Measurements from ENCODE around the gene SRRT.

SRRT gene

DNA sequence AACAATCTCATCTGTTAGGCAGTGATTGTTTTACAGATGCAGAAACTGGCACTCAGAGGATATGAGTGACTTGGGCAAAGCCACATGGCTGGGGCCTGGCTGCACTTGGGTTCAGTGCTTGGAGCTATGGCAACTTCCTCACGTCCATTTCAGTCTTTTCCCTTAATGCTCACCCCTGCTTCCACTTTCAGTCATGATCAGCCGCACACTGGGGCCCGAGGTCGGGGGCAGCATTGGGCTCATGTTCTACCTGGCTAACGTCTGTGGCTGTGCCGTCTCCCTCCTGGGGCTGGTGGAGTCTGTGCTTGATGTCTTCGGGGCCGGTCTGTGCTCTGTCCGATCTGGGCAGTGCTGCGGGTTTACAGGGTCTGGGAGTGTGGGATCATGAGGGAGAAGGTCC, 19.4 kb upstream of the SRRT start:
- no peak for DNase-seq (ENCODE audit: low read depth in 2 of 2)

DNA sequence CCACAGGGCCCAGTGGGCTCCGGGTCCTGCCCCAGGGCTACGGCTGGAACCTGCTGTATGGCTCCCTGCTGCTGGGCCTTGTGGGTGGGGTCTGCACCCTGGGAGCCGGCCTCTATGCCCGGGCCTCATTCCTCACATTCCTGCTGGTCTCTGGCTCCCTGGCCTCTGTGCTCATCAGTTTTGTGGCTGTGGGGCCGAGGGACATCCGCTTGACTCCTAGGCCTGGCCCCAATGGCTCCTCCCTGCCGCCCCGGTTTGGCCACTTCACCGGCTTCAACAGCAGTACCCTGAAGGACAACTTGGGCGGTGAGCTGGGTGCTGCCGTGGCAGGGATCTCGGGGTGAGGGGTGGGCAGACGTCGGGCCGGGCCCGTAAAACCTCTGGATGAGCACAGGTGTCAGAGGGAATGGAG, 18.0 kb upstream of the SRRT start:
- DNase-seq (ENCODE audit: low read depth in 2 of 2) = no peak

DNA sequence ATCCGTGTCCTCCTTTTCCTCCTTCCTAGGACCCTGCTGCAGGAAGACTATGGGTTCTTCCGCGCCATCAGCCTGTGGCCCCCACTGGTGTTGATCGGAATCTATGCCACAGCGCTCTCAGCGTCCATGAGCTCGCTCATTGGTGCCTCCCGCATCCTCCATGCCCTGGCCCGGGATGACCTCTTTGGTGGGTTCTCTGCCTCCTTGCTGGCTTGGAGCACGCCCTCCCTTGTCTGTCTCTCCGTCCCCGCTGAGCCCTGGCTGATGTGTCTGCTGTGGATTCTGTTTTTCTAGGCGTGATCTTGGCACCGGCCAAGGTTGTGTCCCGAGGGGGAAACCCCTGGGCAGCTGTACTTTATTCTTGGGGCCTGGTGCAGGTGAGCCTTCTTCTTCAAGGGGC, 15.0 kb upstream of the SRRT start:
- DNase-seq (ENCODE audit: low read depth in 2 of 2) = no peak

DNA sequence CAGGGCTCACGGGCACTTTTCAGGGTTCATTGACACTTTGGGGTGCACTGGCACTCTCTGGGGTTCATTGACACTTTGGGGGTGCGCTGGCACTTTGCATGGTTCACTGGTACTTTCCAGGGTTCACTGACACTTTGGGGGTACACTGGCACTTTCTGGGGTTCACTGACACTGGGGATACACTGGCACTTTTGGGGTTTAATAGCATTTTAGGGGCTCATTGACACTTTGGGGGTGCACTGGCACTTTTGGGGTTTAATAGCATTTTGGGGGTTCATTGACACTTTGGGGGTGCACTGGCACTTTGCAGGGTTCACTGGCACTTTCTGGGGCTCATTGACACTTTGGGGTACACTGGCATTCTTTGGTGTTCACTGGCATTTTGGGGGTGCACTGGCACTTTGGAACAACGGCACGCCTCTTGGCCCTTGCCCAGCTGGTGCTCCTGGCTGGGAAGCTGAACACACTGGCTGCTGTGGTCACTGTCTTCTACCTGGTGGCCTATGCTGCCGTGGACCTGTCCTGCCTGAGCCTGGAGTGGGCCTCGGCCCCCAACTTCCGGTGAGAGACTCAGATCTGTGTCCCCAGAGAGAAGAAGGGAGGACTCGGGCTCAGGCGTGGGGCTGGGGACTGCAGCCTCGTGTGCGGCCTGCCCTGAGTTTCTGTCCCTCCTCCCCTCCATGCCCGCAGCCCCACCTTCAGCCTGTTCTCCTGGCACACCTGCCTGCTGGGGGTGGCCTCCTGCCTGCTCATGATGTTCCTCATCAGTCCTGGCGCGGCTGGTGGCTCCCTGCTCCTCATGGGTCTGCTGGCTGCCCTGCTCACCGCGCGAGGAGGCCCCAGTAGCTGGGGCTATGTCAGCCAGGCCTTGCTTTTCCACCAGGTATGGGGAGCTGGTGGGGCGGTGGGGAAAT, 13.9 kb upstream of the SRRT start:
- no peak for DNase-seq (ENCODE audit: low read depth in 2 of 2)

DNA sequence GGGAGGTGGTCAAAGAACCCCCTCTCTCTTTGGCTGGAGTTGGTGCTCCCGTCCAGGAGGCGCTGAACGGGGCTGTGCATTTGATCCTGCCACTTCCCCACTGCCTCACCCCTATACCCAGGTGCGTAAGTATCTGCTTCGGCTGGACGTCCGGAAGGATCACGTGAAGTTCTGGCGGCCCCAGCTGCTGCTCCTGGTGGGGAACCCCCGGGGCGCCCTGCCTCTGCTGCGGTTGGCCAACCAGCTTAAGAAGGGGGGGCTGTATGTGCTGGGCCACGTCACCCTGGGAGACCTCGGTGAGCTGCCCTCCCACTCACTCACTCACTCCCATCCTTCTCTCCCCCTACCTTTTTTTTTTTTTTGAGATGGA, 13.3 kb upstream of the SRRT start:
- no peak for DNase-seq (ENCODE audit: low read depth in 2 of 2)

DNA sequence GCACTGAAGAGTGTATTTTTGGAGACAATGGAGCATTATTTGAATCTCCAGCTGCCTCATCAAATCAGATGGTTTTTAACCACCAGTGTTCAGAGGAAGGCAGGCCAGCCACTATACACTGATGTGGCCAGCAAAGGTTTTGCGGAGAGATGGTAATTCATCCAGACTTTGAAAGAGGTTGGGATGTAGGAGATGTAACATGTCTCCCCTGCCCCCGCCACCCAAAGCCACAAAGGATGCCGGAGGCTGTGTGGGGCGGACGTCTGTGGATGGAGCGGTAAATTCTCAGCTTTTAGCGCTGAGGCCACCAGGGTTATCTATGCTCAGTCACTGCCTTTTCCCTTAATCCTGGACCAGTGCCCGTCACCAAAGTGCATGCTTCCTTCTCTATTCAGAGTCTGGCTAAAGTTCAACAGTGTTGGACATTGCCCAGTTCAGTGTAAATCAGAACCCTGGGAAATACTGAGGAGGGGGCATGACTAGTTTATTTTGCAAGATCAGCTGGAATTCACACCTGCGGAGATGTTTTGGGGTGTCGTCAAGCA, 11.4 kb upstream of the SRRT start:
- DNase-seq (ENCODE audit: low read depth in 2 of 2) = no peak

DNA sequence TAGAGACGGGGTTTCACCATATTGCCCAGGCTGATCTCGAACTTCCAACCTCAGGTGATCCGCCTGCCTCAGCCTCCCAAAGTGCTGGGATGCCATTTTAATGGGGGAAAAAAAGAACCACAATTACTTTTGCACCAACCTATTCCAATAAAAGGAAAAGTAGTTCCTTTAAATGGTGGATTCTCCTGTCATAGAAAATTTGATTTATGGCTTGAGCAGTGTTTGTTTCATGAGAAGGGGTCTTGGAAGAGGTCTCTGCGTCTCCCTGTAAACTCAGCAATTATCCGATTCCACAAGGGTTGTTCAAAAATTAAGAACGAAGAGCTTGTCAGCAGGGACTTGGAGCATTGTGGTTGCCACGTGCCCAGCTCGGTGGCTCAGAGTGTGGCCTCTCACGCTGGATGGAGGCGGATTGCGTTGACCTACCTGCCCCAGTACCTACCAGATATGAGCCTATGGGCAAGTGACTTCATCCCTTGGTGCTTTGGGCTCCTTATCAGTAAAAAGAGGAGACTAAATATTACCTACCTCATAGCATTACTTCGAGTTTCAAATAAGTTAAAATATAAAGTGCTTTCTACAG, 10.5 kb upstream of the SRRT start:
- DNase-seq (ENCODE audit: low read depth in 2 of 2) = no peak

DNA sequence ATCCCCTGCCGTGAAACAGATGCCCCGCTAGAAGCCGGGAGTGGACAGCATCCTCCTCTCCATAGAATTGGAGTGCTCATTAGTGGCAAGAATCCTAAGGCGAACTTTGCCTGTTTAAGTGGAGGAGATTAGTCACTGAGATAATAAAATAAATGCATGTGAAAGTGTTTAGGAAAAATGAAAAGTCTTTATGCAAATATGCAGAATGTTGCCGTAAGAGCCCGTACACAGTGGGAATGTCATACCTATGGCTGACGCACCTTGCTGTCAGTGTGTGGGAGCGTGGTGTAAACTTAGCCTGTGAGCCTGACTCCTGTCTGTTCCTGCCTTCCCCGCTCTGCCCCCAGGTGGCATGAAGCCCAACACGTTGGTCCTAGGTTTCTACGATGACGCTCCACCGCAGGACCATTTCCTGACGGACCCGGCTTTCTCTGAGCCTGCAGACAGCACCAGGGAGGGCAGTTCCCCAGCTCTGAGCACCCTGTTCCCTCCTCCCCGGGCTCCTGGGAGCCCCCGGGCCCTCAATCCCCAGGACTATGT, 9.5 kb upstream of the SRRT start:
- no peak for DNase-seq (ENCODE audit: low read depth in 2 of 2)

DNA sequence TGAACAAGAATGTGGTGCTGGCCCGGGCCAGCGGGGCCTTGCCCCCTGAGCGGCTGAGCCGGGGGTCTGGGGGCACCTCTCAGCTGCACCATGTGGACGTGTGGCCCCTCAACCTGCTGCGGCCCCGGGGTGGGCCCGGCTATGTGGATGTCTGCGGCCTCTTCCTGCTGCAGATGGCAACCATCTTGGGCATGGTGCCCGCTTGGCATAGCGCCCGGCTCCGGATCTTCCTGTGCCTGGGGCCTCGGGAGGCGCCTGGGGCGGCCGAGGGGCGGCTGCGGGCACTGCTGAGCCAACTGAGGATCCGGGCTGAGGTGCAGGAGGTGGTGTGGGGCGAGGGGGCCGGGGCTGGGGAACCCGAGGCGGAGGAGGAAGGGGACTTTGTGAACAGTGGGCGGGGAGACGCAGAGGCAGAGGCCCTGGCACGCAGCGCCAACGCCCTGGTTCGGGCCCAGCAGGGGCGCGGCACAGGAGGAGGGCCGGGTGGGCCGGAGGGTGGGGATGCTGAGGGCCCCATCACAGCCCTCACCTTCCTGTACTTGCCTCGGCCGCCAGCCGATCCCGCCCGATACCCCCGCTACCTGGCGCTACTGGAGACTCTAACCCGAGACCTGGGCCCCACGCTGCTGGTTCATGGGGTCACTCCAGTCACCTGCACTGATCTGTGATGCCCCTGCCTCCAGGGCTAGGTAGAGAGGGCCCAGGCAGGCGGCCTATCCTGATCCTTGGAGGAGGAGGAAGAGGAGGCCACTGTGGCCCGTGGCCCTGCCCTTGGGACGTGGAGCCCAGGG, 8.8 kb upstream of the SRRT start:
- DNase-seq (ENCODE audit: low read depth in 2 of 2) = no peak

DNA sequence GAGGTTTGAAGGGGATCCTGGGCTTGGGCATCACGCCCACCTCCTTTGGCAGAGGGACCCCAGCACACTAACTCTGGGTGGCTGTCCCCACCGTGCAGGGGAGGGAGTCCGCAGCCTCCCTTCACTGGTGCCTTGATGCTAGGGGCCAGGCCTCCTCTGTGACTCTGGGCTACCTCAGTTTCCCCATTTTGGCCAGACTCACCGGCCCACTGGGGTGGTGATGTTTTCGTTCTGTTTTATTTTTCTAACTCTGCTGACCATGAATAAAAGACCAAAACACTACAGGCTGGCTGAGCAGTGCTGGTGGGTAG, 8.2 kb upstream of the SRRT start:
- no peak for DNase-seq (ENCODE audit: low read depth in 2 of 2)

DNA sequence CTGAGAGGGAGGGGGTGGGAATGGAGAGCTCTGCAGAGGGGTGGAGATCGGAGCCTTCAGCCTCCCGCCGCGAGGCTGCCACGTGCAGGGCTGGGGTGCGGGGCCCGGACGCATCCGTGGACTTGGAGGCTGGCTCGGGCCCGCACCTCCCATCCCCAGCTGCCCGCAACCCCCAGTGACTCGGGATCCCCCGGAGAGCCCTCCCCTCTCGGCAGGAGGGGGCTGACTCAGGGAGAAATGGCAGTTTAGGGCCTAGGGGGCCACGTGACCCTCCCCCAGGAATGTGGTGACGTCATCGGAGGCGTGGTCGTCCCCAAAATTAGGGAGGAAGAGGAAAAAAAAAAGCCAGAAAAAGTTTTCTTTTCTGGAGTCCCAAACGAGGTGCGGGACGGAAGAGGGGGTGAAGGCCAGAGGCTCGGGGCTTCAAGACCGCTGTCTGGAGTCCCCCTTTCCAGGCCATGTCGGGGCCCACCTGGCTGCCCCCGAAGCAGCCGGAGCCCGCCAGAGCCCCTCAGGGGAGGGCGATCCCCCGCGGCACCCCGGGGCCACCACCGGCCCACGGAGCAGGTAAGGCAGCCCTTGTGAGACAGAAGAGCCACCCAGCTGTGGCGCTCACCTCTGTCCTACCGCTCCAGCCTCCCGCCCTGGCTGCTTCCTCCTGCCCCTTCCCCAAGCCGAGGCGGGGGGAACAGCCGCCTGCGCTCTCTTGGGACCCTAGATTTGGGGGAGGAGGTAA, 7.7 kb upstream of the SRRT start, which contains the start of gene TRIP6:
TSS of gene TRIP6 (plus strand) at position 348 of the 736 bp plus-strand sequence. CDS start at position 459, 111 bp downstream.
- no peak for DNase-seq (ENCODE audit: low read depth in 2 of 2)

DNA sequence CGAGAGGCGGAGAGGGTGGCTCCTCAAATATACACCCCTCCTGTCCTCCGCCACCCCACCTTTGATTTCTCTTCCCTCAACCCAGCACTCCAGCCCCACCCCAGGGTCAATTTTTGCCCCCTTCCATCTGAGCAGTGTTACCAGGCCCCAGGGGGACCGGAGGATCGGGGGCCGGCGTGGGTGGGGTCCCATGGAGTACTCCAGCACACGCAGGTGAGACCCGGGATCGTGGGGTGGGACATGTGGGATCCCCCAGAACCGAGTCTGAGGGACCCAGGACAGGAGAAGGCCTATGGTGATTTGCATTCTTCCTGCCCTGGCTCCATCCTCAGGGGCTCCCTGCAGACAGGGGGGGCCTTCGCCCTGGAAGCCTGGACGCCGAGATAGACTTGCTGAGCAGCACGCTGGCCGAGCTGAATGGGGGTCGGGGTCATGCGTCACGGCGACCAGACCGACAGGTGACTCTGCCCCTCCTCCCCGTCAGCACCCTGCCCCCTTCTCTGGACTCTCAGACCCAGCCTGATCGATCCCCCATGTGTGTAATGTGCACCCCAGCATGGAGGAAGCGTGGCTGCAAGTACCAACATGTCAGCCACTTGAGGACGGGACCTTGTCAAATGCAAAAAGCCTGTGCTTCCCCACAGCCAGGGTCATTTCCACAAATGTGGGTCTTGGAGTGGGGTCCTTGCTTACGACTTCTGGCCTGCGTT, 7.0 kb upstream of the SRRT start:
- no peak for DNase-seq (ENCODE audit: low read depth in 2 of 2)

DNA sequence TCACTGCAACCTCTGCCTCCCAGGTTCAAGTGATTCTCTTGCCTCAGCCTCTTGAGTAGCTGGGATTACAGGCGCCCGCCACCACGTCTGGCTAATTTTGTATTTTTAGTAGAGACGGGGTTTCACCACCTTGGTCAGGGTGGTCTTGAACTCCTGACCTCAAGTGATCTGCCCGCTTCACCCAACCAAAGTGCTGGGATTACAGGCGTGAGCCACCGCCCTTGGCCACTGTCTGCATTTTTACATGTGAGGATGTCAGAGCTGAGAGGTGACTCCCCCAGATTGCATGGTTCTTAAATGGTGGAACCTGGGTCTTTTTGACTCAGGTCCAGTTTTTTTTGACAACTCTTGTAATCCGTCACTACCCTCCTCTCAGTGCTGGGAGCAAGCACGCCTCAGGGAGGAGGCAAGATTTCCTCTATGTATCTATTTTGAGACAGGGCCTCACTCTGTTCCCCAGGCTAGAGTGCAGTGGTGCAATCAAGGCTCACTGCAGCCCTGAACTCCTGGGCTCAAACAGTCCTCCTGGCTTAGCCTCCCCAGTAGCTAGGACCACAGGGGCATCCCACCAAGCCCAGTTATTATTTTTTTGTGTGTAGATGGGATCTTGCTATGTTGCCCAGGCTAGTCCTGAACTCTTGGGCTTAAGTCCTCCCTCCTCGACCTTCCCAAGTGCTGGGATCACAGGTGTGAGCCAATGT, 1.2 kb upstream of the SRRT start:
- DNase-seq (ENCODE audit: low read depth in 2 of 2) = no peak

DNA sequence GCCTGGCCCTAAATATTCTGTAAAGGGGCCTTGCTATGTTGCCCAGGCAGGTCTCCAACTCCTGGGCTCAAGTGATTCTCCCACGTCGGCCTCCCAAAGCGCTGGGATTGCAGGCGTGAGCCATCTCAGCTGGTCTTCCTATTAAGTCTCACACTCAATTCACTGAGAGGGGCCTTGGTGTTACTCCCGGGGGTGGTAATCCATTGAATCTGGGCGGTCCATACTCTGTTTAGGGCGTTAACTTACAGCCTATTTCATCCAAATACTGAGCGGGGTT, 665 bp upstream of the SRRT start:
- no peak for DNase-seq (ENCODE audit: low read depth in 2 of 2)

DNA sequence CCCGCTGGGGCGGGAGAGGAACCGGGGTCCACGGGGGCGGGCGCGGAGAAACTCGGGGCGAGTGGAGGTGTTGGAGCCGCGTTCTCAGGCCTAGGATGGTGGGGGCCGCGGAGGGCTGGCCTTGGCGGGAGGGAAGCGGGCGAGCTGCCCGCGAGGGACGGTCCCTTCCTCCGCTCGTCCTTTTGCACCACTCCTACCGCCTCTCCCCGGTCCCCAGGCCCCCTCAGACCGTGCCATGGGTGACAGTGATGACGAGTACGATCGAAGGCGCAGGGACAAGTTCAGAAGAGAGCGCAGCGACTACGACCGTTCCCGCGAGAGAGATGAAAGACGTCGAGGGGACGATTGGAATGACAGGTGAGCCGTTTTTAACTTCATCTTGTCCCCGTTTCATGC, 451 bp downstream of the SRRT start:
- no peak for DNase-seq (ENCODE audit: low read depth in 2 of 2)

DNA sequence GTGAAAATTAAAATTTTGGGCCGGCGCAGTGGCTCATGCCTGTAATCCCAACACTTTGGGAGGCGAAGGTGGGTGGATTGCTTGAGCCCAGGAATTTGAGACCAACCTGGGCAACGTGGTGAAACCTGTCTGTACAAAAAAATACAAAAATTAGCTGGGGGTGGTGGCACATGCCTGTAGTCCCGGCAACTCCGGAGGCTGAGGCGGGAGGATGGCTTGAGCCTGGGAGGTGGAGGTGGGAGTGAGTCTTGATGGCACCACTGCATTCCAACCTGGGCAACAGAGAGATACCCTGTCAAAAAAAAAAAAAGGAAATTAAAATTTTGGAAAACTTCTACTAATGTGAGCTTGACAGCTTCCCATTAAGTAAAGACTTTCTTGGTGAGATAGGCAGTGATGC, 3.1 kb downstream of the SRRT start:
- DNase-seq (ENCODE audit: low read depth in 2 of 2) = no peak

DNA sequence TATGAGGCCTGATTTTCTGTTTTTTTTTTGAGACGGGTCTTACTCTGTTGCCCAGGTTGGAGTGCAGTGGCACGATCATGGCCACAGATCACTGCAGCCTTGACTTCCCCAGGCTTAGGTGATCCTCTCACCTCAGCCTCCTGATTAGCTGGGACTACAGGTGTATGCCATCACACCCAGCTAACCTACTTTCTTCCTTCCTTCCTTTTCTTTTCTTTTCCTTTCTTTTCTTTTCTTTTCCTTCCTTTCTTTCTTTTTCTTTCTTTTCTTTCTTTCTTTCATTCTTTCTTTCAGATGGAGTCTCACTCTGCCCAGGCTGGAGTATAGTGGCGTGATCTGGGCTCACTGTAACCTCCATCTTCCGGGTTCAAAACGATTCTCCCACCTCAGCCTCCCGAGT, 3.8 kb downstream of the SRRT start:
- no peak for DNase-seq (ENCODE audit: low read depth in 2 of 2)

DNA sequence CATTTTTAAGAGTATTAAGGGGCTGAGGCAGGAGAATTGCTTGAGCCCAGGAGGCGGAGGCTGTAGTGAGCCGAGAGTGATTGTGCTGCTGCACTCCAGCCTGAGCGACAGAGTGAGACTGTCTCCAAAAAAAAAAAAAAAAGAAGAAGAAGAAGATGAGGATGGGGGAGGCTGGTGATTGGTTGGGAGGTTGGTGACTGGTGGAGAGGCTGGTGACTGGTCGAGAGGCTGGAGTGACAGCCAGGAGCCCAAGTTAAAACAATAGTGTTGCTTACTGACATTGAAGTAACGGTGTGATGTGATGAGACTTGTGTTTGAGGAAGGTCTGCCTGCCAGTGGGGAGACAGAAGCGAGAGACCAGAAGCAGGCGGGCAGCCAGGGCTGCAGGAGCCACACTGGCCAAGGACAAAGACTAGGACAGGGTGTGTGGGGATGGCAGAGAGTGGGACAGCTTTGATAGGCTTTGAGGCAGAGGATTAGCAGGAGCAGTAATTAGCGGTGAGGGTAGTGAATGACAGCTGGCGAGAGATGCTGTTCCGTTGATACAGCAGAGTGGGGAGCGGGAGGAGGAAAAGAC, 4.9 kb downstream of the SRRT start:
- no peak for DNase-seq (ENCODE audit: low read depth in 2 of 2)

DNA sequence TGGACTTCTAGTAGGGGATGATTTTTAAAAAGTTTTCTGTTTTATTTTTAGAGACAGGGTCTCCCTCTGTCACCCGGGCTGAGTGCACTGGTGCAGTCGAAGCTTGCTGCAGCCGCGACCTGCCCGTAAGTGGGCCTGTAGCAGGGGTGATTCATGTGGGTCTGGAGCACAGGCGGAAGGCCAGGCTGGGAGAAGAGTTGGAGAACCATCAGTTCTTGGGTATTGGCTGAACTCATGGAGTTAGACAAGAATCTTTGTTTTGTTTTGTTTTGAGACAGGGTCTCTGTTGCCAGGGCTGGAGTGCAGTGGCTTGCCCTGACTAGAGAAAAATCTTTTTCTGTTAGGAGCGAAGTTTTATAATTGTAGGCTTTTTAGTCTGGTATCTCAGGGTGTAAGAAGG, 5.7 kb downstream of the SRRT start:
- DNase-seq (ENCODE audit: low read depth in 2 of 2) = no peak

DNA sequence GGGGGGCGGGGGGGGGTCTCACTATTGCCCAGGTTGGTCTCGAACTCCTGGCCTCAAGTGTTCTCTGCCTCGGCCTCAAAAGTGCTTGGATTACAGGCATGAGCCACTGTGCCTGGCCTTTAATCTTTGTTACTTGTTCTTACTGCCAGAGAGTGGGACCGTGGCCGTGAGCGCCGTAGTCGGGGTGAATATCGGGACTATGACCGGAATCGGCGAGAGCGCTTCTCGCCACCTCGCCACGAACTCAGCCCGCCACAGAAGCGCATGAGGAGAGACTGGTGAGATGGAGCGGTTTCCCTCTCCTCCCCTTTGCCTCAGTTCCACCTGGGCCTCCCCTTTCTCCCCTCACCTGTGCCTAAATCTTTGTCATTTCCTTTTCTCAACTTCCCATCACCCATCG, 6.2 kb downstream of the SRRT start:
- DNase-seq (ENCODE audit: low read depth in 2 of 2) = no peak

Data from stimulated activated CD4-positive, alpha-beta T cell treated with anti-CD3 and anti-CD28 coated beads, Interleukin-15, amount 100 ng/mL, for 48 hours (primary cell).